ENCODE results near the gene HEPACAM.

The HEPACAM gene

DNA sequence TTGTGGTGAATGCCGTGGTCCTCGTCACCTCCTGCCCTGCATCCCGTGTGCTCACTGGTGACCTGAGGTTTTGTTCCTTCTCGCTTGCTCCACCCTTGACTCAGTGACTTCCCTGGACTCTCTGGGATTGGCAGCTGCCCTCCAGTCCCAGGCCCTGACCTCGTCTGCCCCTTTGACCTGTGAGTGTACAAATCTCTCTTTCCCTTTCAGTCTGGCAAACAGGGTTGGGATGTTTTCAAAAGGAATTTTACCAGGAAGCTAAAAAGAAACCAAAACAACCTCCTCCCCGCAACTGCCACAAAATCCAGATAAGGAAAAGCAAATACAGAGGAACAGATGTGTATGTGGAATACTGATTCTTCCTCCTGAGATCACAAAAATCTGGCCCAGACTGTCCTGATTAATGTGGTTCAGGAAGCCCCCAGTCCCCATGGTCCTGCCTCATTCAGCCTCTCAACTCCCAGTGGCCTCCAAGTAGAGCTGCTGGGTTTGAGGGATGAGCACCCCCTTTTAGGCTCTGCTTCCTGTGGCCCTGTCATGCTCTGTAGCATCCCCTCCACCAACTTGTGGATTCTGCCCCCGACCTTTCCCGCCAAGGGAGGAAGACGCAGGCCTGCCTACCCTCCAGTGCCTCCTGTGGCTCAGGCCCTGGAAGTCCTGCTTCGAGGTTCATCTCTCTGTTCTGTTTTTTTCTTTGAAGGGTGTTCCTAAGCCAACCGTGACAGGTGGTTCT is 53.3 kb downstream of the HEPACAM start:
- no peak for DNase-seq

DNA sequence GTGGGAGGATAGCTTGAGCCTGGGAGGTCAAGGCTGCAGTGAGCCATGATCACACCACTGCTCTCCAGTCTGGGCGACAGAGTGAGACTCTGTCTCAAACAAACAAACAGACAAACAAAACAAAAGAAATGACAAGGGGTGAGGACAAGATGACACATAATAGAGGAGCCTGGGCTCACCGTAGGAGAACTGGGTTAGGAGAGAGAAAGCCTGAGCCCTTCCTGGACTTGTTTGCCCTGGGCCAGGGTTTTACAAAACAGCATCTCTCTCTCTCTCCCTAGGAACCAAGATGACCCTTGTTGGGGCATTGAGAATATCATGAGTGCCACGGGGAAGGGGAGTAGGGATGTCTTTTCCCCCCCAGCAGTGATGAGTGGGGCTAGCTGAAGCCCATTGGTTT is 54.9 kb downstream of the HEPACAM start:
- DNase-seq, result no peak

GRCh38 chr11:124880290-124880611 is 55.6 kb downstream of the HEPACAM start:
- DNase-seq, result no peak

DNA sequence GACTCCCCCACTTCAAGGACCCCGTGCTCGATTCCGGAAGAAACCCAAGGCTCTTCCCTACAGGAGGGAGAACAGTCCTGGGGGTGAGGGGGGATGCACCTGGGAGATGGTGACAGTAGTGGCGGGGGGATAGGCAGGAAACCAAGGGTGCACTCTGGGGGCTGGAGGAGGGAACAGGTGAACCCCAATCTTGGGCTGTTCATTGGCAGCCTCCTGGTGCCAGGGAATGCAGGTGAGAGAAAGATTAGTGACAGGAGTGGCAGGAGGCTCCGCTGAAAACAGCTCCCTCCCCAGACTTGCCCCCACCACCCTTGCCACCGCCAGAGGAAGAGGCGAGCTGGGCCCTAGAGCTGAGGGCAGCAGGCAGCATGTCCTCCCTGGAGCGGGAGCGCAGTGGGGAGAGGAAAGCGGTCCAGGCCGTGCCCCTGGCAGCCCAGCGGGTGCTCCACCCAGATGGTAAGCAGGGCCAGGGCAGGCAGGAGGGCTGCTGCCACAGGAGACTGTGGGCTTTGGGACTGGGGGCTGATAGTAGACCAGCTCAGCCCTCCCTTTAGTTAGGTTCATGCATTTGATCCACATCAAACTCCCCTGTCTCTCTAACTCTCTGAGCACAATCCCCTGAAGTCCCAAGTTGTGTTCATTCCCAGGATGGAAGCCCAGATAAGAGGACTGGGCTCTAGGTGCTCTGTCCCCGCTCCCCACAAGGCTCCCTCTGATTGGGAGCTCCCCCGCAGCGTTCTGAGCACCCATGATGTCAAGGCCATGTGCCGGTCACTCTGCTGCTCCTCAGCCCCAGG is 56.2 kb downstream of the HEPACAM start:
- no peak for DNase-seq

GRCh38 chr11:124878759-124879492 is 56.9 kb downstream of the HEPACAM start:
- no peak for DNase-seq

- DNase-seq, result no peak
These were observed 57.7 kb downstream of the HEPACAM start for GRCh38 chr11:124877910-124878758.

DNA sequence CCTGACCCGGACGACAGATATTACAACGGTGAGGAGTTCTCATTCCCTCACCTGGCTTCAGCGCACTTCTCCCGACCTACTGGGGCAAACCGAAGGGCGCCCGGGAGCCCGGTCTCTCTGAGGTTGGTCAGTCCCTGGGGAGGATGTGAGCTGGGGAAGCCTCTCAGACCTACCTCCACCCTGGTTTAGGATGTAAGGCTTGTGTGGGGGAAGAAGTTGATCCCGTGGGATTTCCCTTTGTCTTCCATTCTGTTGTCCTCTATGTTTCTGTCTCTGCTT is 58.3 kb downstream of the HEPACAM start:
- DNase-seq, result no peak

- no peak for DNase-seq
These were observed 58.8 kb downstream of the HEPACAM start for GRCh38 chr11:124876818-124877630.

DNA sequence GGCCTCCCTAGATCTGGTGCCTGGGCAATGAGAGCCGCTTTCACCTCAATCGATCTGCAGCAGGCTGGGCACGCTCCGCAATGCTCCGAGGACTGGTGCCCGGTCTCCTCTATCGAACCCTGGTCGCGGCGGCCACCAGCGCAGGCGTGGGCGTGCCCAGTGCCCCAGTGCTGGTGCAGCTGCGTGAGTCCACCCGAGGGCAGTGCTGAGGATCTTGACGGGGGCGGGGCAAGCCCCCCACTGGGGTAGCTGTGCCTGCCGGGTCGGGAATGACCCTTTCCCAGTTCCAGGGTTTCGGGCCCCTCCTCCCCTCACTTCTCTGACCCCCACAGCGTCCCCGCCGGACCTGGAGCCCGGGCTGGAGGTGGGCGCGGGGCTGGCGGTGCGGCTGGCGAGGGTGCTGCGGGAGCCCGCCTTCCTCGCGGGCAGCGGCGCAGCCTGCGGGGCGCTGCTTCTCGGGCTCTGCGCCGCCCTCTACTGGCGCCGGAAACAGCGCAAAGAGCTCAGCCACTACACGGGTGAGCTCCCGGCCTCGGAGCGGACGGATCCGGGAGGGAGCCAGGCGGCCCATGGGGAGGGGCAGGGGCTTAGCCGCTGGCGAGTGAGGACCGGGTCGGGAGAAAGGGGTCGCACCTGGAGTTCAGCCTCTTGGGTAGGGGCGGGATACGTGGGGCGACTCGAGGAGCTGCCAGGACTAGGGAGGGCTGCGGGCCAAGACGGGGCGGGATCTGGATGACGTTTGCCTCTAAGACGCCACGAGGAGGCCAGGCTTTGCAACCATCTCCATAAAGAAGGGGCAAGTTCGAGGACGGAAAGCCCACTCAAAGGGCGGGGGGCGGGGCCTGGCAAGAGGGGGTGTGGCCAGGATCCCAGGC is 59.7 kb downstream of the HEPACAM start:
- peak; percentile 69 to 78 for DNase-seq

DNA sequence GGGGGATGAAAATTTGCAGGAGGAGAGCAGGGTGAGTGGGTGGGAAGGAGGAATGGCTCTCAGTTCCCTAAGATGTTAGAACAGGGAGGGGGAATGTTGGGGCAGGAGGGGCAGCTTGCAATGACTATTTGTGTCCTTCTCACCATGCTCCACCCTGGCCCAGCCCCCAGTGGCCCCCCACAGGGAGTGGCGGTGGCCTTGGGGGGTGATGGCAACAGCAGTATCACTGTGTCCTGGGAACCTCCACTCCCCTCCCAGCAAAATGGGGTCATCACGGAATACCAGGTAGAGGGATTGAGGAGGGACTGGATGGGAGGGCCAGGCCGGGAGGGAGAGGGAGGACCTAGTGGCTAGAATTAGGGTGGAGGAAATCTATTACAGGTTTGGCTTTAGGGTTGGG is 60.4 kb downstream of the HEPACAM start:
- no peak for DNase-seq

DNA sequence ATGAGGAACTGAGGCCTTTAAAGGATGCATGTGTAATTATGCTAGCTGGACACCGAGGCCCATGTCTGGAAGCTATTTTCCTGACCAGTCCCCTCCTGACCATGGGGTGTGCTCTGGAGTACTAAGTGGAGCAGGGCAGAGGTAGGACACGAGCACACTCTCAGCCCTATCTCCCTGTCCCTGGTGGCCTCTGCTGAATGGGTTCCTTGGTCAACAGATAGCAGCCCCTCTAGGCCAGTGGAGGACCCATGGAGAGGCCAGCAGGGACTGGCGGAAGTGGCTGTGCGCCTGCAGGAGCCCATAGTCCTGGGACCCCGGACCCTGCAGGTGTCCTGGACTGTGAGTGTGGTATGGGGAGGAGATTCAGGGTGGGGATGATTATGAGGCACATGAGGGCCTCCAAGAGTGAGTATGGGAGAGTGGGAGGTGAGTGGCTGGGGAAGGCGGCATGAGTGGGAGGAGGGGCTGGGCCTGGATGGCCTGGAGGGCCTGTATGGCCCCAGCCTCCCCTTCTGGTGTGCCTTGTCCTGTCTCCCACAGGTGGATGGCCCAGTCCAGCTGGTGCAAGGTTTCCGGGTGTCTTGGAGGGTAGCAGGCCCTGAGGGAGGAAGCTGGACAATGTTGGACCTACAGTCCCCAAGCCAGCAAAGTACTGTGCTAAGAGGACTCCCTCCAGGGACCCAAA is 61.1 kb downstream of the HEPACAM start:
- DNase-seq, result no peak

- DNase-seq, result no peak
These were observed 61.9 kb downstream of the HEPACAM start for GRCh38 chr11:124873951-124874350.

DNA sequence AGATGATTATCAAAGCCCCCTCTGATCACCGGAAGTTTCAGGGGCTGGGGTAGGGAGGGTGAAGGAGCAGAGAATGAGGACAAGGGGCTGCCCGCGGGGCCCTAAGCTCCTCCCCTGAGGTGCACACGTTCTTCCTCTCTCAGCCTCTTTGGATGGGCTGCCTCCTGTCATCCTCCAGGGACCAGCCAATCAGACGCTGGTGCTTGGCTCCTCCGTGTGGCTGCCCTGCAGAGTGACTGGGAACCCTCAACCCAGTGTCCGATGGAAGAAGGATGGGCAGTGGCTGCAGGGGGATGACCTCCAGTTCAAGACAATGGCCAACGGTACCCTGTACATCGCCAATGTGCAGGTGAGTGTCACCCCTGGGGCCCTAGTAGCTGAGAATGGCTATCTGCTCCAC is 63.1 kb downstream of the HEPACAM start:
- no peak for DNase-seq

DNA sequence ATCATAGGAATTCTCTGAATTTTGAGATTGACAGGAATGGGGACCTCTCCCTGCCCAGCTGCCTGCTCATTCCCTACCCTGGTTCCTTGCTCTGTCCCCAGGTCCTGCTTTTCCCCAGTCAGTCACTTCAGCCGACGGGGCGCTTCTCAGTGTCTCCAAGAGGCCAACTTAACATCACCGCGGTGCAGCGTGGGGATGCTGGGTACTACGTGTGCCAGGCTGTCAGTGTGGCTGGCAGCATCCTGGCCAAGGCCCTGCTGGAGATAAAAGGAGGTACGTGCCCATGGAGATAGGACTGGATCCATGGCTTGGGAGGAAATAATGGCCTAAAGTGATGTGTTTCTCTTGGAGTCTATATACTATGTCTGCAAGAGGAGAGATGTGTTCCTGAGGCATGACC is 63.6 kb downstream of the HEPACAM start:
- DNase-seq, result no peak

GRCh38 chr11:124870430-124870829 is 65.4 kb downstream of the HEPACAM start:
- no peak for DNase-seq

- no peak for DNase-seq
These were observed 65.9 kb downstream of the HEPACAM start for GRCh38 chr11:124869856-124870387.

- no peak for DNase-seq
These were observed 66.5 kb downstream of the HEPACAM start for GRCh38 chr11:124869331-124869730.
